HTR-8/SVneo (cell line): ENCODE data around the gene LONRF2.

Experiments
- DNase-seq: peaks from one replicate; pipeline ENCODE4 v3.0.0; 2011; ENCODE audit warnings: low spot score, mixed read lengths; ENCODE audit not compliant: insufficient read length
- FAIRE-seq: peaks from 2 replicates; lab custom pipeline; 2011; peaks lifted over from hg19 to GRCh38; lab: Jason Lieb, UNC

The LONRF2 gene

DNA sequence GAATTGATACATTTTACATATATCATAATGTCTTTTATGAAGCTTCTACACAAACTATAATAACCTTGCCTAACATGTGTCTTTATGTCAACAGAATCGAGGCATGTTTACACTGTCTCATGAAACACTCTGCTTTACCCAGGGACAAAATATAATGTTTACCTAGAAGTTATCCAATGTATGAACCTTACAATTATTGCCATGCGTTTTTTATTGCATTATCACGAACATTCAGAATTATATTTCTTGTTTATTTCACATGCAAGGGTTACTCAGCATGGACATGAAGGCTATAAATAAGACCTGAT is 19.8 kb downstream of the LONRF2 start:
- DNase-seq, result no peak
- no peak for FAIRE-seq

DNA sequence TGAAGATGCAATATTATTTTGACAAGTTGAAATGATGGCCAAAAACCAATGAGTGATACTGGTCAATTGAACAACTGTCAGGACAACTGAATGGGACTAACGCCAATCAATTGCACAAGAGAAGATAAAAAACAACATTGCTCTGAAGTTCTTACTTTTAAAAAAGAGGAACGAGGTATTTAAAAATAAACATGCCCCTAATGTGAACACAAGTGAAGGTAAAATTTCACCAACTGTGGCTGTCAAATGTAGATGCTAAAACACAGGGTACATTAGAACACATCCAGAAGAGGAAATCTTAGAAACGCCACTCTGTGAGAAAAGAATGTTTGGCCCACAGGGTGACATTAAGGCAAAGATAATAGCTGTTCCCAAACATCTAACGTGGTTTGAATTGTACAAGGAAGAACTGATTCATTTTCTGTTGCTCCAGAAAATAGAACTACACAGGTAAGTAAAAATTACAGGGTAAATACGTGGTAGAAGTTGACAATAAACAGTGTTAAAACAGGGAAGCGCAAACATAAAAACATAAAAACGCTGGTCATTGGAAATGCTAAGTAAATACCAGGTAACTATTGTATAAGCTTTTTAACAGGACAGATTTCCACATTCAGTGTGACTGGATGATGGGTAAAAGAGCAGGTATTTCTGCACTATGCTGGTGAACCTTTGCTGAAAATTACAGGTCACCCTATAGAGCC is 20.3 kb downstream of the LONRF2 start:
- no peak for FAIRE-seq
- DNase-seq, result no peak

DNA sequence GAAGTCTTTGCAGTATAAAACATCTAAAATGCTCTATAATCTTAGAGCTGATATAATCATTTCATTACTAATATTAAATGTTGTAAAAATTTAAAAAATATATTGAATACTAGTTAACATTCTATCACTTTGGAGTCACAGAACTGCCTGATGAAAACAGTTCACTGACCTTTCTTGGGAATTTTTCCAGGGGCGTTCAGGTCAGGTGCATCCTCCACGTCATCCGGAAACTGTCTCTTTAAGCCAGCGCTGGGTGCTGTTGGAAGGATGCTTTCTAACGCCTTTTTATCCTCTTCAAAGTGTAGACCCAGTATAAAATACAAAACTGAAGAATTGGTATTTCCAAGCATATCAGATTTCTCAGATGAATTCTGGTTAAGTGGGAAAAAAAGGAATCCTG is 22.8 kb downstream of the LONRF2 start:
- no peak for DNase-seq
- no peak for FAIRE-seq

DNA sequence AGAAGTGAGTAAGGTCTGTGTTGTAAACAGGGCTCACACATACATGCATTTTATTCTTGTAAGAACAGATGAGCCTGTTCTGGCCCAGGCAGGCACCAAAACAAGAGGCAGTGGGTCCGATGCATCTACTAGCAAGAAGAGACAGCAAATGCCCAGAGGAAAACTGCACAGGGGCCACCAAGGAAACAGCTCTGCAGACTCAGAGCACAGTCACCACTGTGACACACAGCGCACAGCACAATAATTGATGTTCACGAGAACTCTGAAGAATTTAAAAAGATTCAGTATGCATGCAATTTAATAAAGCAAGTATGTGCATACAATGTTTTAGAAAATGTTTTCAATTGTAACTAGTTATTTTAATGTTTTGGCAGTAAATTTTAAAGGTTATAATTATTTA is 24.8 kb downstream of the LONRF2 start:
- FAIRE-seq (no peak), DNase-seq (no peak)

GRCh38 chr2:100294162-100294497 is 28.2 kb downstream of the LONRF2 start:
- DNase-seq (no peak), FAIRE-seq (no peak)

GRCh38 chr2:100293341-100294161 is 28.8 kb downstream of the LONRF2 start:
- DNase-seq (no peak), FAIRE-seq (no peak)

DNA sequence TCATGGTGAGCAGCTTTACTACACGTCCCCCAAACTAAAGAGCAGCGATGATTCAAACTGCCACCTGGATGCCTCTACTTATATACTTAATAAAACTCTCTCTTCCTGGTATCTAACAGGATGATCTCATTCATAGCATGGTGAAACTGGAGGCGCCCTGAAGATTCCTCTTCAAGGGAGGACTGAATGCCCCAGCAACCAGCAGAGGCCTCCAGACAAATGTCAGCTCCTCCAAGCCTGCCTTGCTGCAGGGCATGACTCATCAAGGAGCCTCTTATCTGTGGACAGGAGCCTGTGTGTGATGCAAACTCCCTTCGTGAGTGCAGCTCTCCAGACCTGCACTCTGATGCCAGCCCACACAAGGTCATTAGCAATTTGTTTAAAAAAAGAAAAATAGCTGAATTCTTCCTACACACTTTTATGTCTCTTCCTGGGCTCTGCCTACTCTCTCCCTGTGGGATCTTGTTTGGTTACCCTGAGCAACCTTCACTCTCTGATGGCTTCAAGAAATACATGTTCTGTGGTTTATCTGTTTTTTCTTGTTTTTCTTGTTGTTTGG is 30.2 kb downstream of the LONRF2 start:
- DNase-seq (peak; percentile 78), FAIRE-seq (no peak)

DNA sequence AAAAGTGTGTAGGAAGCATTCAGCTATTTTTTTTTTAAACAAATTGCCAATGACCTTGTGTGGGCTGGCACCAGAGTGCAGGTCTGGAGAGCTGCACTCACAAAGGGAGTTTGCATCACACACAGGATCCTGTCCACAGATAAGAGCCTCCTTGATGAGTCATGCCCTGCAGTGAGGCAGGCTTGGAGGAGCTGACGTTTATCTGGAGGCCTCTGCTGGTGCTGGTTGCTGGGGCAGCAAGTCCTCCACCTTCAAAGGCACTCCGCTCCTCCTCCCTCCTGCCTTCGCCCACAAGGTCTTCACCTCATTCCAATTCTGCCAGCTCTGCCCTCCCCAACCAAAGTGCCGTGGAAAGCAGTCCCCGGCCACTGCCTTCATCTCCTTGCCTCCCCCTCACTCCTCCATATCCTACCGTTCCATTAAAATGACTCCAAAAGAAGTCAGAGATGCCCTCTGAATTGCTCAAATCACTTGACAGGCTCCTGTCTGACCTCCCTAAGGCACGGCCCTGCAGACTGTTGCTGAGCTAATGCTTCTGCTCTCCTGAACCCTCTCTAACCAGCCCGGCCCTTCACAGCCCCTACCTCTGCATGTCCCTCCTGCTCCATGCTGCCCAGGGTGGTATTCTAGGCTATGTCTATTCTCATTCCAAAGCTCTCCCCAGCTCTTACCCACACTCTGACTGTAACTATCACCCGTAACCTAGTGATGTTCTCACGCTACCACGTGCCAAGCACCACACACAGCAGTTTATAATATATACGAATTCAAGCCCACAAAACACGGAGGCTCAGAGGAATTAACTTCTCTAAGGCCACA is 30.9 kb downstream of the LONRF2 start:
- peak; percentile 60 for FAIRE-seq
- peak; percentile 87 for DNase-seq

GRCh38 chr2:100290718-100291151 is 31.6 kb downstream of the LONRF2 start:
- DNase-seq (no peak), FAIRE-seq (no peak)

- FAIRE-seq (no peak), DNase-seq (no peak)
Observed at GRCh38 chr2:100289020-100289419, 33.3 kb downstream of the LONRF2 start.

DNA sequence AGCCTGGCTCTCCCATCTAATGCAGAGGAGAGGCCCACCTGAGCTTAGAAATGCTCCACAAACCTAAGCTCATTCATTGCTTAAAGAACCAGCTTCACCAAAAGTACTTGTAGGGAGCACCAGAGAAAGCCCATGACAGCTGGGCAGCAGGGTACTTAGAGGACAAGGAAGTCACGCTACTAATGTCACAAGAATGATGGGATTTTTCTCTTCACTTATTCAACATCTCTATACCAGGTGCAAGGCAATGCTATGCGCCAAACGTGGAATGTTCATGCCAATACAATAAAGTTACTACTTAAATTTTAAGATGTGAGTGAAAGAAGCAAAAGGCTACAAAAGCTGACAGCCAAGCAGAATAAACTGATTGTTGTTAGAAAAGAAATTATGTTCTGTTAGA is 36.0 kb downstream of the LONRF2 start:
- DNase-seq, result no peak
- FAIRE-seq, result no peak

- FAIRE-seq, result no peak
Observed at GRCh38 chr2:100285691-100286090, 36.6 kb downstream of the LONRF2 start.

GRCh38 chr2:100285011-100285410 is 37.3 kb downstream of the LONRF2 start:
- DNase-seq, result no peak
- no peak for FAIRE-seq

More at GRCh38 chr2:100285691-100286090, 36.6 kb downstream of the LONRF2 start:
- DNase-seq, result no peak

- peak; percentile 82 for FAIRE-seq
- no peak for DNase-seq
Observed at GRCh38 chr2:100283724-100284501, 38.4 kb downstream of the LONRF2 start.

DNA sequence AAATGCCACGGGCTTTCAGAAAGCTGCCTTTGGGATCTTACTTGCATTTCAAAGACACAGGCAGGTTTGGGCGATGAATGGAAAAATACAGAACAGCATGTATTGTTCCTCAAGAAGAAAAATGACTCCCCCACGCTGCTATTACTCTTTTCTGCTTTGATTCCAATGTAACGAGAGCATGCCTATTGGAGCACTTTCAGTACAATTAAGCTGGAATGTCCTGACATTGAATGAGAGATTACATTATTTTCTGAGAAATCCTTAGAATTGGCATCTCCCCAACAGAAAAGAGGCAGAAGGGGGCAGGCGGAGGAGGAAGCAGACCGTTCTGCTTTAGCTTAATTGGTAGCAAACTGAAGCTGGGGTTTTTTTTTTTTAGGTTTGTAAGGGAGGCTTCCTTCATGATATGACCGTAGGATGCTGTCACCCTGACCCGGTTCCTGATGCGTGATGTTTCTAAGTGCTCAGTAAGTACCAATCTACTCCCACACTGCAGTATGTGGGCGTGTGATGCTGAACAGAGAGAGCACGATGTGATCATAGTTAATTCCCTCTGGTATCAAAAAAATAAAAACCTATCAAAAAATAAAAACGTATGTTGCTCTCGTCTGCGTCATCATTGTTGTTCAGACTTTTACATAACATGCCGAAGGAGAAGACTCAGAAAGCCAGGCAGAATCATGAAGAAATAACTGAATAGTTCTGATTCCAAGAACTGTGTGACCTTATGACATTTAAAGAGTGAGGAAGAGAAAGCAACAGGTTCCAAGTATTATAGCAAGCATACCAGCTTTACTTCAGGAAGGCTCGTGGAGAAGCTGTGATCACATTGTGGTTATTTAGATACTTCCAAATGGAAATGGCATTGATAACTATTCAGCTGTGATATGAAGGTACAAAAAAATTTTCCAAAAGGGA is 40.5 kb downstream of the LONRF2 start:
- FAIRE-seq, result no peak
- DNase-seq, result no peak

DNA sequence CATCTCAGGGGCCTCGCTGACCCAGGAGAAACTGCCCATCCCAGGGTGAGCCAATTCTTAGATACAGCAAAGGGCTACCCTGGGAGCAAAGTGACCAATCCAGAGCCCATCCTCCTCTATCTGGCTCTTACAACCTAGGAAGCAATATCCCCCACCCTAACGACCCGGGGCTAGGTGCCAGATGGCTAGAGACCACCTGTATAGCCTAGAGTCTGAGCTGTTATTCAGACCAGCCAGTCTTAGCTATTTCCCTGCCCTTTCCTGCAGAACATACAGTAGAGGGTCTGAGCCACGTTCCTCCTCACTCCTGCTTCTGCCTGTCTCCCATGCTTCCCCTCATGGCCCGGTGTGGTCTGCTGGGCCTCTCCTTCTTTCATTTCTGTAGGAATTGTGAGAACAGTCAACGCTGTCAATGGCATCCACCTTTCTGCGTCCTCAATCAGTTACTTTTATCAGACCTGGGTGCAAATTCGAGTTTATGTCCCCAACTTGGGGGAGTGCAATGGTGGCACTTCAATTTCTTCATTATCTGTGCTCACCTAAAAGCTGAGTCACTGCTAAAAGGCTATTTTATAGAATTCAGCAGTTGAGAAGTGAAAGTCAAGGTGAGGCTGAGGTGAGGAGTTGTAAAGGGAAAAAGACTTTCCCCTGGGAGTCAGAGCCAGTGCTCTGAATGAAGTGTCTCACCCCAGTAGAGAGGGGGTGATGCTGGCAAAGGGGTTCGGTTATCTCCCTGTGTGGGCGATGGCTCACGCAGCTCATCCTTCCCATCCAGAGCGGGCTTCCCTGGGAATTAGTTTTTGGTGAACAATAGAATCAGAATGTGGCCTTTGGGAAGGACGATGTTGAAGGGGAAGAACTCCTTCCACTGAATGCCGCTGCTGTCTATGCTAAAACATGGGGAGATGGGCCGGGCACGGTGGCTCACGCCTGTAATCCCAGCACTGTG is 42.4 kb downstream of the LONRF2 start:
- no peak for DNase-seq
- FAIRE-seq, result no peak

DNA sequence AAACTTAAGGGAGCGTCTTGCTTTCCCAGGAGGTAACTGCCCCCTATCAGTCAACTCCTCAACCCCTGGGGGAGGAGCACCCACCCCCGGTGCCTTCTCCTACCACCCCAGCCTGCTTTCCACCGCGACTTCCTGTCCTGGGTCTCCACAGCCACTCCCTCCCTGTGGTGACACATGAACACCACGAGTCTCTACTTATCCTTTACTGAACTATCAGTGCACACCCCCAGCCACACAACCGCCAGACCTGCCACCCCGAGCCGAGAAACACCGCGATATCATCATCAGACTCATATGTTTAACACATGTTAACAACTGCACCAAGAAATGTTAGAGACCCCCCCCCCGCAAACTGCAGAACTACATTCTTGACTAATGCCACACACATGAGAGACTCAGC is 43.3 kb downstream of the LONRF2 start:
- DNase-seq, result no peak
- no peak for FAIRE-seq

DNA sequence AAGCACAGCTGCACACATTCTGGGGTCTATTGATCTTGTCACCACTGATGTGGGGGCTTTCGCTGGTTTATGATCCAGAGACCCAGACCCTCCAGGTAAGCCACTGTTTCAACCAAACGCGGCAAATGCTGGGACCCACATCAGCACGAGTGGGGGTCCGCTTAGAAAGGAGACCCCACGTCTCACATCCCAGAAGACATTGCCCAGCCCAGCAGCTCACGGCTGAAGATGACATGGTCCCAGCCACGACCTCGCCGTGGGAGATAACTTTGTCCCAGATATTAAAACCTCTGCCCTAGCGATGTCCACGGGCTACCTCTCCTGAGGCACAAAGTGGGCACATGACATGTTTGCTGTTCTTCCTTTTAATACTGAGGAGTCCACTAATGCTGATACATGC is 43.8 kb downstream of the LONRF2 start:
- no peak for FAIRE-seq
- DNase-seq, result no peak
